DMS53 treated with DMSO at 0.1 percent for 48 hours (cell line): ENCODE measurements around the gene HS6ST3.

Experiments used
- DNase-seq: peaks from one replicate; lab custom pipeline; 2025; ENCODE audit not compliant: unreplicated experiment; lab: John Stamatoyannopoulos, UW

The HS6ST3 gene

DNA sequence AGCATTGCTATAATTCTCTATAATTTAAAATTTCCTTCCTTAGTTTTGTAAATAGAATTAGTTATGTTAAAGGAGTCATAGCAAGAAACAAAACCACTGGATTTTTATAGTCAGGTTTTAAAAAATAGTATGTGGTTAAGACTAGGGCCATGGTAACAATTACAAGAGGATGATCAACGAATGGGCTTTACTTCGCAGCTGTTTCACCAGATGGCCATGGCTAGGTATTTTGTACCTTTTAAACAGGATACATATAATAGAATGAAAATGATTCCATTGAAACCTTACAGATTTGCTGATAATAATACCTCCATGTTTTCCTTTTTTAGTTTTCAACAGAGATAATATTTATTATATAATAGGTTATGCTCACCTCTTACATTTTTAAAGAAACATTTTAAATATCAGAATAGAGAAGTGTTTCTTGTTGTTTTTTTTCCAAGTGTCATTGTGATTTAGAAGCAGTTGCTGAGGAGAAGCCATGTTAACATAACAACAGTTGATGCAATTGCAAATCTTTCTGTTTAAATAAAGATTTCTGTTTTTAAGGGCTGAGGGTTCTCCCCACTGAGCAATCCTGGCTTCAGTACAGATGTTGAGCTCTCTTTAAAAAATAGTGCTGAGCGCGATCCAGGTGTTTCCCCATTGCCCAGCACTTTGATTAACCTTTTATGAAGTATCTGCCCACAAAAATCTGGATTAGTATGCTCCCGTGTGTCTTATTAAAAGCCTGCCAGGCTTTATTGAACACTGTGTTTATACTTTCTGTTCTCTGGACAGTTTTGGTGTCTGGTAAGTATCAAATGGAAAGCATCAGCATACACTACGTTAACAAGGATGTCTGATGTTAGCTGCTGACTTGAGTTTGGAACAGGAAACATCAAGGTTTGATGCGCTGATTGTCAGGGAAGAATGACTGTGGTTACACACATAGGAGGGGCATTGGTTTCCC is 205.3 kb downstream of the HS6ST3 start:
- DNase-seq: no peak

DNA sequence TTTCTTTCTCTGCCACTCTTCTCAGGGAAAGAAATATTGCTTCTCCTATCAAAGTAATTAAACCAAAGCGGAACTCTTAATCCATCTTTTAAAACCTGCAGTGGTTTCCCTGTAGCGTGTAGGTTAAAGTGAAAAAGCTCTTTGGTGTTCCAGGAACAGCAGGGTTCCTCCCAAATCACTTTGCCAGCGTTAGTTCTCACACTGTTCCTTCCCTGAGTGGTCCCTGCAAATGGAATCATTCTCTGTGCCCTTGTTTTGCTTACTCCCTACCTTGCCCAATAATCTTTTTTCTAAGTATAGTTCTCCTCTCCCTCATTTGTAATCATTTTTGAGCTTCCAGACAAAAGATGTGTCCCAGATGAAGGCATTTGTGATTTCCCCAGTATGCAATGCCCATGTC is 207.5 kb downstream of the HS6ST3 start:
- no peak for DNase-seq

DNA sequence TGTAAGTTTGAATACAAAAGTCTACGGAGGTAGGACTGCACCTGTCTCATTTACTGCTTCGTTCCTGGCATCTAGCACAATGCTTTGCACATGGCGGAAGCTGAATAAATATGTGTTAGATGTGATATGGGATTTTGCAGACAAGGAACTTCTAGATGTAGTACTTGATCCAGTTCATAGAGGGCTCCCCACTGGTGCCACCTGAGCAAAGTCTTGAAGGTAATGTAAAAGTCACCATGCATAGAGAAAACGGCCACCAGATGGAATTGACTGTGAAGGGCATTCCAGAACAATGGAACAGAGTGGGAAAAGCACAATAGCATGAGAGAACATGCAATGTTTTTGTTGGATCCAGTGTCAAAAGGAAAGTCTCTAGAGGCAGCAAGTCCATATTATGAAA is 209.3 kb downstream of the HS6ST3 start:
- DNase-seq: no peak

DNA sequence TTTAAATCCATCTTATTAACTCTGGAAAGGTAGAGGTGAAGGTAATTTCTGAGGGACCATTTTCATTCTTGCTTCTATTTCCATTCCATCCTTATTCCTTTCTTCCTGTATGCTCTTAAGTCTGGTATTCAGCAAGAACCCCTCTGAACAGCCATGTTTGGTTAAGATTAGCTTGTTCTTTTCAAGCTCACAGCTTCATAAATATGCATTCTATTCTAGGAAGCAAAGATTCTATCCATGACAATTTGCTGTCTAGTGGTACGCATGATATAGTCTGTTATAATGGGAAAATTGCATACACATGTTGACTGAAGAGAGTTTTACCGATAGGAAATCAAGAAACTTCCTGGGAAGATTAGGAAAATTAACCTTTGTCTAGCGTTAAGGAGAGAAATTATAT is 218.7 kb downstream of the HS6ST3 start:
- no peak for DNase-seq

DNA sequence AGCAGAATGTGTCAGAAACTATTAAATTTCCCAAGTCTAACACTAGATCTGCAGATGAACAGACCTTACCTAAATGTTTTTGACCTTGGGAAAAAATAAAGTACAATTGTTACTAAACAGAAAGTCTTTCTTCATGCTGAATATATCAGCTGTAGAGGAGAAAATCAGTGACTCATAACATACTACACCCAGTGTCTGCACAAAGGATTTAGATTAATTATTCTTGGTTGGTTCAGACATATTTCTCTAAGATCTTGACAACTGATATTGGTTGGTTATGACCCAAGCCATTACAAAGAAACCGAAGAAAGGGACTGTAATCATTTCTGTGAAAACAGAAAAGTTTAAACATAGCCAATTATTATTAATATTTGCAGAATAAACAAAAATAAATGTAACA is 225.1 kb downstream of the HS6ST3 start:
- no peak for DNase-seq

DNA sequence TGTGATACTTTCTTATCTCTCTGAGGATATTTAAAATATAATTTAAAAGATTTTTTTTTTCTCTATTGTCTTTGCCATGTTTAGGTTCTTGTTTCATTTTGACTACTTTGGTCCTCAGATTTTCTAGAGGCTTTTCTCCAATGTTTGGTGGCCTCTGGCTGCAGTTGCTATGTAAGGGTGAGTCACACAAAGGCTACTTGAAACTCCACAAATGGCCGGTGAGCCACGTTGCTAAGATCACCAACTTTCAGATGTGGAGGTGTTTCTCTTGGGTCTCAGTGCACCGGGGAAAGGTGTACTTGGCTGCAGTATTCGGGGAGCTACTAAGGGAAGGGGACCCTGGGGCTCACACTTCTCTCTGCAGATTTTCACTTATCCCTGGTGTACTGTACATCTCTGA is 248.1 kb downstream of the HS6ST3 start:
- no peak for DNase-seq

DNA sequence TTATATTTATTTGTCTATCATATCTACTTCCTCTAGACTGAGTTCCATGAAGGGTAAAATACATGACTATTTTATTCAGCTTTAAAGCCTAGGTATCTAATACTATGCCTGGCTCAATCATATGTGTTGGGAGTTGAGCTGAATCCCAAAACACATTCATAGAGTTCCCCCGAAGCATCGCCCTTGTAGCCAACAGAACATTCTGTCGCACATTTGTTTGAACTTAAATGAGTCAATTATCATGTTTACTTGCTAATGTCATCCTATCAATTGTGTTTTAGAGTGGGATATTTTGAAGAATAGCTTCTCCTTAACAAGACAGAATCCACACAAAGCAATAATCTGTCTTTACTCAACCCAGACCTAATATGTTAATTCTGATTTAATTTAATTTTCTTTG is 252.4 kb downstream of the HS6ST3 start:
- DNase-seq: no peak

DNA sequence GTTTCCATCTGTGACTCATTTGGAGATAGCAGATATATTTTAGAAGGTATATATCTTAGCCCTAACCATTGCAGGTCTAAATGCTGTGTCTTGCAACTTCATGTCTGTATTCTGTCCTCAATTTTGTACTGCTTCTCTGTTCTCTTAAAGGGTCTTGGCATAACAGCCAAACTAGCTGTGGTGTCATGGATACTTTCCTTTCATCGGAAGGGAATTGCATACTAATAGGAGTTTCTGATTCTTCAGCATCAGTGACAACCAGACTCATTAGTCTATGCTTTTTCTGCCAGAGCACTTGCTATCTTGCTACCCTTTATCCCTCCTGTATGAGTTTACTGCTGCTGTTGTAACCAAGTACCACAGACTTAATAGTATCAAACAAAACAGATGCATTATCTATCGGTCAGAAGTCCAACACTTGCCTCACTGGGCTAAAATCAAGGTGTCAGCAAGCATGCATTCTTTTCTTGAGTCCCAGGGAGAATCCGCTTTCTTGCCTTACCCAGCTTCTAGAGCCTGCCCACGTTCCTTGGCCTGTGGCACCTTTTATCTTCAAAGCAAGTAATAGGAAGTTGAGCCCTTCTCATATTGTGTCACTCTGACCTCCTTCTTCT is 253.1 kb downstream of the HS6ST3 start:
- no peak for DNase-seq

DNA sequence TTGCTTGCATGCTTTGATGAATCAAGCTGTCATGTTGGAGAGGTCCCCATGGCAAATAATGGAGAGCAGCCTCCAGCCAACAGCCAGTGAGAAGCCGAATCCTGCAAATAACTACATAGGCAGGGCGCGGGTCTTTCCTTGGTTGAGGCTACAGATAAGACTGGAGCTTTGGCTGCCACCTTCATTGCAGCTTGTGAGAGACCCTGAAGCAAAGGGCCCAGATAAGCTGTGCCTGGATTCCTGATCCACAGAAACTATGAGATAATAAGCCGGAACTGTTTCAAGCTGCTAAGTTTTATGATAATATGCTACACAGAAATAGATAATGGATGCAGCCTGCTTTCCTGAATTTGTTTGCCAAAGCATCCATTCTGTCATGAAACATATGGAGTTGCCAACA is 257.0 kb downstream of the HS6ST3 start:
- DNase-seq: no peak

DNA sequence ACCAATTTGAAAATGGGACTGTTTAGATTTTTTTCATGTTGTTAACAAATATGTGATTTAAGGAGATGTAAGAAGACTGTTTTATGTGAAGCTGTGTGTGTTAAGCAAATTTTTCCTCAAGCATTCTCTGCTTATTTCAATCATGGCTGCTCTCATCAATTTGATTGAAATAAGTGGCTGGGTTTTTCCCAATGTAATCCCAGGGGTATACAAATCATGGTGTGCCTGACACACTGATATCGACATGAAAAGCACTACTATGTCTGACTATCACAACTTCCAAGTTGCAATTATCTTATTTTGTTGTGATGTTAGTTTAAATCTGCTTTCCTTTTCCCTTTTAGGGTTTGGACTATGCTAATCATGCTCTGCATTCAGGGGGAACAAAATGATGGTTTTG is 283.7 kb downstream of the HS6ST3 start:
- DNase-seq: no peak

DNA sequence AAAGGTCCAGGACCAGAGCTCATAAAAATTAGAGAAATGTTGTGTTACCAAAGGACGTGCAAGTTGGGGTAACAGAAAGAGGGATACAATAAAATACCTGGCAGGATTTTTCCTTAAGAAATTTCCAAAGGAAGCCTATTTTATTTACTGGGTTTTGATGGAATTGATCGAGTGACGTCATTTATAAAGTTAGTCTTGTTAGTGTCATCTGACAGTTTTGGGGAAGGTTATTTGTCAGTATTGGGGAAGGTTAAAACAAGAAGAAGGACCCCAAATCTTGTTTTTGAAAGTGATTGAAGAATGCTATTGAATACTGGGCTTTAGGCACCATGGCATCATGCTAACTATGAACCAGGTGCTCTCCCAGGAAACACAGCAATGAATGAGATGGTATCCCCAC is 287.9 kb downstream of the HS6ST3 start:
- DNase-seq: no peak

DNA sequence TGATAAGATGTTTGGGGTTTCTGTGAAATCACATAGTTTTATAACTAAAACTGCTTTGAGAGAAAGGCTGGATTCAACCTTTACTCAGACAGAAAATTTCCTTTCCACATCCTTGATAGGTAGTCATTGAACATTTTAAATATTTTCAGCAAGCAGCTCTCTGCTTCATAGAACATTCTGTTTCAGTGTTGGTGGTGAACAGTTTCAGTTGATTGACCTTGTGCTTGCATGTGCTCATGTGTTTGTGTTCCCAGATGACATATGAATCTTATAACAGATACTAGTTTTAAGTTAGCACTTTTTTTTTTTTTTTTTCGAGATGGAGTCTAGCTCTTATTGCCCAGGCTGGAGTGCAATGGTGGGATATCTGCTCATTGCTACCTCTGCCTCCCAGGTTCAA is 290.1 kb downstream of the HS6ST3 start:
- DNase-seq: no peak

DNA sequence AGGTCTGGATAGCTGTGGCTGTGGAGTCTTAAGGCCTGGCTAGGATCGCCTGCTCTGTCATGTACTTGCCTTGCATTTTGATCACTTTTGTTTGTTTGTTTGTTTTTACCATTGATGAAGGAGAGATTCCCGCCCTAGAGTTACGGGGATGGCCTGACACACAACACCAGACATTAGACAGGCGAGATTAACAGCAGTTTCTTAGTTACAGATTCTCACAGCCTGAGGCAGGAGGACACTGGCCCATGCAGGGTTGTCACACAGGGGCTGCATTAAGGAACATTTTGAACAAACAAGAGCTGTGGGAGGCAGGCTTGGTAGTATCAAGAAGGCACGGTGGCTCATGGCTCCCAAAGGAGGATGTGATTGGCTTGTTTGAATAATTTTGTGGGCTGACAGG is 291.8 kb downstream of the HS6ST3 start:
- no peak for DNase-seq

DNA sequence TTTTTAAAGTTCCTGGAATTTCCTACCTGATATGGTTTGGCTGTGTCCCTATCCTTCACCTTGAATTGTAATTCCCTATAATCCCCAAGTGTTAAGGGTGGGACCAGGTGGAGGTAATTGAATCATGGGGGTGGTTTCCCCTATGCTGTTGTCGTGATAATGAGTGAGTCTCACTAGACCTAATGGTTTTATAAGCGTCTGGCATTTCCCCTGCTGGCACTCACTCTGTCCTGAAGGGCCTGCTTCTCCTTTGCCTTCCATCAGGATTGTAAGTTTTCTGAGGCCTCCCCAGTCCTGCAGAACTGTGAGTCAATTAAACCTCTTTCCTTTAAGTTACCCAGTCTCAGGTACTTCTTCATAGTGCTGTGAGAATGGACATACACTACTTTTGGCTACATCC is 298.7 kb downstream of the HS6ST3 start:
- no peak for DNase-seq

DNA sequence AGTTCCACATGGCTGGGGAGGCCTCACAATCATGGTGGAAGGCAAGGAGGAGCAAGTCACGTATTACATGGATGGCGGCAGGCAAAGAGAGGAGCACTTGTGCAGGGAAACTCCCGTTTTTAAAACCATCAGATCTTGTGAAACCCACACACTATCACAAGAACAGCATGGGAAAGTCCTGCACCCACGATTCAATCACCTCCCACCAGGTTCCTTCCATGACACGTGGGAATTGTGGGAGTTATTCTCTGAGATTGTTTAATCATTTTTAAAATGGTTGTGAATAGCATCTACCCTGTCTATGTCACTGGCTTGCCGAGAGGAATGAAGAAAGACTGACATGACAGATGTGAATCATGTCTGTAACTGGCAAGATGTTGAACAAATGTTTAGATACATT is 301.7 kb downstream of the HS6ST3 start:
- no peak for DNase-seq

DNA sequence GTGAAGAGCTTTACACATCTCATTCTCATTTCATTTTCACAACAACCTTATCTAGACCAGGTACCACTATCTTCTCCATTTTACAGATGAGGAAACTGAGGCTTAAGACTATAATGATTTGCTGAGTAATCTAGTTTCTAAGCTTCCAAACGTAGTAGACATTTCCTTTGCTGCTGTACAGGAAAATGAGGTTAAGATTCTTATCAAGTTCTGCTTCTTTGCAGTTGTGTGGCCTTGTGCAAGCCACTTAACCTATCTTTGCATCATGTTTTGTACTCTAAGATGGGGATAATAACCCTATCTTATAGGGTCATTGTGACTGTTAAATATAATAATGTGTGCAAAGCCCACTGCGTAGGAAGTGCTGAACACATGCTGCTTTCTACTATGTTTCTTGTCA is 307.9 kb downstream of the HS6ST3 start:
- no peak for DNase-seq

DNA sequence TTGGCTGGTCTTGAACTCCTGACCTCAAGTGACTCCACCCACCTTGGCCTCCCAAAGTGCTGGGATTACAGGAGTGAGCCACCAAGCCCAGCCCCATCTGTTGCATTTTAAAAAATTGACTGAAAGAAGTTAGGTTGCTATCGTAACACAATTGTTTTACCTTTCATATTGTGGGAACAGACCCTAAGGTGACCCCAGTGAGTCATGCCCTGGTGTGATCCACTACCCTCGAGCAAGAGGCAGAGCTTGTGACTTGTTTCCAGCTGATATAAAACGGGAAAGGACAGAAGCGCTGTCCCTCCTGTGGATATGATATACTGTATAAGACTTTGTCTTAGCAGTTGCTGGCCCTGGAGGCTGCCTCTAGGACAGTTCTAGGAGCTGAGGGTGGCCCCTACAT is 308.6 kb downstream of the HS6ST3 start:
- no peak for DNase-seq

DNA sequence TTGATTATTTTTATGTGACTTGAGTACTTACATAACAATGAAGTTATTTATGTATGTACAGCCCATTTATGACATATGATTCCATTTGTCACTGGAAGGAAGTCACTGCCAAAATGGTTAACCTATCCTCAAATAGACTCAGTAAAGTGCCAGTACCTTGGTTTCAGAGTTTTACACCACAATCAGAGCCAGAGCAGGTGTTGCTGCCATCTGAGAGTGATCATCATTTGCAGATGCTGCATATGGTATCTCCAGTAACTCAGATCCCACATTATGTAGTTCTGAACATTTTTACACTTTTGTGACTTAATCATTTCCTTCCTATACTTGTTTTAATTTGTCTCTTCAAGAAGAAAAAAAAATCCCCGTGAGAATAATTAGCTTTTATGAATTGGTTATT is 313.3 kb downstream of the HS6ST3 start:
- DNase-seq: no peak

DNA sequence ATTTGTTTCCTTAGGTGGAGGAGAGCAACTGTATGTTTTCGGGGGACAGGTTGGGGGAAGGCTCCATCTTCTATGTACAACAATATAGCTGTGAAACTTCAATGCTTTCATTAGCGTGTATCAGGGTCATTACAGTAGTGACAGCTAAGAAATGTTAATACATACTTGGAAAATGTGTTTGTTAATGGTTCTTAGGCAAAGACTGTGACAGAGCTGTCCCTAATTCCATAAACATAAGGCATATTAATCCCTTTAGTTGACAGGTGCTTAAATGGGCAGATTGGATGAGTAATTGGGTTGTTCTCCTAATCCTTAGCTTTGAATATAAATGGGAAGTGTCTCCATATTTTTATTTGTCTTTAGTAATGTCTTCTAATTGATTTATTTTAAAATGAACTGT is 313.7 kb downstream of the HS6ST3 start:
- DNase-seq: no peak

DNA sequence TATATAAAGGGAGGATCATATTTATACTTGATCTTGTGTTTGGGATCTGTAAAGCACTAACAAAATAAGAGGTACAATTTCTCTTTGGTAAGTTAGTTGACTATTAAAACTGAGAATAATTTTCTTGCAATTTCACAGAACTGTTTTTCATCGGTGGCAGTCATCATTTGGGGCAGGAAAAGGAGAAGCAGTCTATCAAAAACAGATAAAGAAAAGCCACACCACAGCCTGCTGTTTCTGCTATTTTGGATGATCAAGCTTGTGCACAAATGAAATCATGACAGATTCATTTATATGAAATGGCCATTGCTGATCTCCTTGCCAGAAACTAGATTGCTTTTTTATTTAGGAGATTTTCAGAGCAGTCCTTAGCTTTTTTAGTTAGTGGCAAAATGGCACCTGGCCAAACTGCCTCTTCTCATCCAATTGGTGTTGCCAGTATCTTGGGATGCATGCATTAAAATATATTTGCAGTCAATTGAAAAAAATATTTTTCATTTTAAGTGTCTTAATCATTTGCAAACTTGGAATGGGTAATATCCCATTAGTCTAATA is 326.0 kb downstream of the HS6ST3 start:
- DNase-seq: no peak

DNA sequence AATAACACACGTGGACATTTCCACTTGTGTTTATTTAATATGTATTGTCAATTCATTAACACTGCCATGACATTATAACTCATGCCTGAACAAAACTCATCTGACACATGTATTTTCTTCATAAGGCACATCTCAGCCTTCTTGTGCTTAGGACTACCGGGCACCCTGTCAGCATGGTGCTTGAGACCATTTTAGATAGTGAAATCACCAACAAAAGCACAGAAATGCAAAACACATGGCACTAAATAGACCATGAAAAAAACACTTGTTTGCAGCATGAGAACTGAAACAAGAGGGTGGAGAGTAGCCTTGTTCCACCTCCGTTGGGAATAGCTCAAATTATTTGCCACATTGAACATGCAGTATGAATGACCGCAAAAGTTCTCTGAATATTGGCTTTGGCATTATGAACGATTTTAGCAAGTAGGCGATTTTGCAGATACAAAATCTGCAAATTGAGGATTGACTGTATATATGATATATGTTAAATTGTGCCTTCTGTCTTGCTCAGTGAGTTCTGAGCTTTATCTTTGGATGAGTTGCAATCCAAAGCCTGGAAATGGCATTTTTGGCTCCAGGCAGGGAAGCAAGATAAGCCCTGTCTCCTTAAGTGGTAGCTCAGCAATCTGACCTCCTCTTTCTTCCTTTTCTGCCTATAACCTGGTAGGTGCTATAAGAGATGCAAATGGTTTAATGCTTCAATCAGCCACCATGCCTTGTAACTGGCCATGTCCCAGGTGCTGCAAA is 328.2 kb downstream of the HS6ST3 start:
- DNase-seq: no peak

DNA sequence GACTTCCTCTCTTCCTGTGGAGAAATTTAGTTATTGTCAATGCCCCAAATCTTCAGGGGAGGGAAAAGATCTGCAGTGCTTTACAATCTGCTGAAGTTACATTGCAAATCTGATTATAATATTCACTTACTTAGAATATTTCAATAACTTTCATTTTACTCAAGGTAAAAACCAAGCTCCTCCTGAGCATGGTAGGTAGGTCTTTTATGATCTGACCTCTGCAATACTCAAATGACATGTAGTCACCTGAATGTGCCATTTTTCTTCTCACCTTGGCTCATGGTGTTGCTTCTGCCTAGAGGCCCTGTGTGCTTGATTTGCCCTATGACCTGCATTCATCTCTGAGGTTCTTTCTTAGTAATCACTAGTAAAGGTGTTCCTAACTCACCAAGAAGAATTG is 331.4 kb downstream of the HS6ST3 start:
- DNase-seq: no peak
